Activated CD8-positive, alpha-beta T cell treated with anti-CD3 and anti-CD28 coated beads for 36 hours (primary cell): ENCODE data around the gene PCDH12. TPM values are rescaled to one million over a fixed set of nuclear protein-coding genes. Genes with fewer than 3 reads are reported as not detected.

Experiments used
- ATAC-seq: fragments of 200-7000 bp; cut with Tn5 transposase; one replicate; pipeline ENCODE4 v1.10.0; 2021; ENCODE audit warnings: mild to moderate bottlenecking, moderate library complexity
- CTCF ChIA-PET: fragments of 350-600 bp; sonication (Branson Sonifier 250); formaldehyde crosslinking; loops from one replicate; lab custom pipeline; 2021; ENCODE audit warnings: antibody characterized with exemption; lab: Charles Lee
- POLR2A ChIA-PET: fragments of 350-600 bp; sonication (Branson Sonifier 250); formaldehyde crosslinking; loops from one replicate; lab custom pipeline; 2021; ENCODE audit warnings: antibody characterized with exemption; lab: Charles Lee
- DNase-seq: peaks from one replicate; pipeline ENCODE4 v3.0.0-alpha.2; 2020
- H3K27ac Mint-ChIP-seq: one replicate; pipeline ENCODE4 v1.8.0; 2021; ENCODE audit warnings: mild to moderate bottlenecking, mixed read lengths
- H3K27me3 Mint-ChIP-seq: one replicate; pipeline ENCODE4 v1.8.0; 2021; ENCODE audit warnings: mixed read lengths
- H3K36me3 Mint-ChIP-seq: one replicate; pipeline ENCODE4 v1.8.0; 2021; ENCODE audit warnings: low read depth, mixed read lengths
- H3K4me1 Mint-ChIP-seq: one replicate; pipeline ENCODE4 v1.8.0; 2021; ENCODE audit warnings: low read depth, mixed read lengths
- H3K4me3 Mint-ChIP-seq: one replicate; pipeline ENCODE4 v1.8.0; 2021; ENCODE audit warnings: mild to moderate bottlenecking, moderate library complexity, mixed read lengths
- H3K9me3 Mint-ChIP-seq: one replicate; pipeline ENCODE4 v1.8.0; 2021; ENCODE audit warnings: mixed read lengths
- CTCF ChIP-seq: fragments of 200-600 bp; IDR thresholded peaks from one replicate; pipeline ENCODE4 v1.8.0; 2022; ENCODE audit warnings: antibody characterized with exemption, mild to moderate bottlenecking
- intact Hi-C: fragments of 100-400 bp; cut with micrococcal nuclease; formaldehyde crosslinking; loops from one replicate; pipeline ENCODE4 v1.10.0; 2022
- total RNA-seq, 2 experiments: library from RNA; stranded (reverse); gene quantifications; one replicate each; pipeline ENCODE4 v1.2.3, GENCODE V29; 2021

PCDH12 gene
- total RNA-seq, 2 experiments from 2014 or later, result 0.31 to 0.61 TPM

GRCh38 chr5:141952020-141952419, 6.0 kb downstream of the PCDH12 start:
- Mint-ChIP-seq H3K9me3 (no peaks in the 10 kb centered on the region), H3K27ac (no peak overlapping the region)
- POLR2A ChIA-PET, result interaction anchor here (1.0 kb wide), 1 partner anchor 9 kb away, joined by 3 read pairs; no protein-coding TSS in a partner anchor

GRCh38 chr5:141951332-141951781, 6.6 kb downstream of the PCDH12 start:
- no peaks in the 10 kb centered on the region for H3K9me3 Mint-ChIP-seq
- H3K27me3 Mint-ChIP-seq, result no peaks in the 10 kb centered on the region

More at GRCh38 chr5:141952020-141952419, 6.0 kb downstream of the PCDH12 start:
- TF ChIP-seq CTCF, result no peak
- ATAC-seq (no peak), DNase-seq (no peak)
- H3K36me3 Mint-ChIP-seq, result no peaks in the 10 kb centered on the region
- H3K27me3 Mint-ChIP-seq, result no peaks in the 10 kb centered on the region
- H3K4me3 Mint-ChIP-seq, result no peak overlapping the region
- CTCF ChIA-PET, result interaction anchor here (1.1 to 3.3 kb wide), 2 partner anchors 9 to 17 kb away, joined by 3 to 25 read pairs; no protein-coding TSS in a partner anchor
- peaks cover 9% of the 10 kb centered on the region for H3K4me1 Mint-ChIP-seq
- intact Hi-C loops, result loop anchor here (5.0 kb wide), 1 partner anchor 35 kb away; no protein-coding TSS in a partner anchor

GRCh38 chr5:141950207-141951005, 7.6 kb downstream of the PCDH12 start:
- CTCF ChIA-PET, result interaction anchor here (0.7 to 3.3 kb wide), 8 partner anchors 8 to 258 kb away, joined by 3 to 25 read pairs (median 5); partner anchors contain the start of gene RNF14
- intact Hi-C loops, result loop anchor here (5.0 kb wide), 1 partner anchor 33 kb away; no protein-coding TSS in a partner anchor
- DNase-seq (no peak), ATAC-seq (no peak)
- peaks cover 9% of the 10 kb centered on the region for H3K4me1 Mint-ChIP-seq
- H3K36me3 Mint-ChIP-seq, result no peaks in the 10 kb centered on the region
- H3K27ac Mint-ChIP-seq, result no peak overlapping the region
- no peak for TF ChIP-seq CTCF
- POLR2A ChIA-PET, result interaction anchor here (2.4 kb wide), 1 partner anchor 10 kb away, joined by 6 read pairs; no protein-coding TSS in a partner anchor
- no peaks in the 10 kb centered on the region for H3K9me3 Mint-ChIP-seq
- H3K4me3 Mint-ChIP-seq, result no peak overlapping the region
- no peaks in the 10 kb centered on the region for H3K27me3 Mint-ChIP-seq

More at GRCh38 chr5:141951332-141951781, 6.6 kb downstream of the PCDH12 start:
- POLR2A ChIA-PET, result interaction anchor here (1.0 to 2.4 kb wide), 2 partner anchors 9 to 10 kb away, joined by 3 to 6 read pairs; no protein-coding TSS in a partner anchor
- H3K36me3 Mint-ChIP-seq, result no peaks in the 10 kb centered on the region
- peak; percentile 96 for ATAC-seq
- DNase-seq, result peak; percentile 55
- H3K4me3 Mint-ChIP-seq, result no peak overlapping the region
- intact Hi-C loops, result loop anchor here (5.0 kb wide), 1 partner anchor 34 kb away; no protein-coding TSS in a partner anchor
- peaks cover 9% of the 10 kb centered on the region for H3K4me1 Mint-ChIP-seq
- CTCF ChIA-PET, result interaction anchor here (0.9 to 3.3 kb wide), 6 partner anchors 9 to 137 kb away, joined by 3 to 25 read pairs (median 5); partner anchors contain the start of gene RNF14
- peak overlapping the region; percentile 37 for H3K27ac Mint-ChIP-seq
- peak; percentile 60 for TF ChIP-seq CTCF

GRCh38 chr5:141949511-141949910, 8.5 kb downstream of the PCDH12 start:
- TF ChIP-seq CTCF, result no peak
- H3K27ac Mint-ChIP-seq, result no peak overlapping the region
- no peaks in the 10 kb centered on the region for H3K36me3 Mint-ChIP-seq
- H3K27me3 Mint-ChIP-seq, result no peaks in the 10 kb centered on the region
- H3K9me3 Mint-ChIP-seq, result no peaks in the 10 kb centered on the region
- ATAC-seq (no peak), DNase-seq (no peak)
- intact Hi-C loops, result no loop called here
- H3K4me3 Mint-ChIP-seq, result no peak overlapping the region
- ChIA-PET POLR2A (interaction anchor here (0.8 to 2.4 kb wide), 2 partner anchors 11 to 21 kb away, joined by 3 to 6 read pairs; no protein-coding TSS in a partner anchor), CTCF (interaction anchor here (11.0 kb wide), 1 partner anchor 11 kb away, joined by 92 read pairs; no protein-coding TSS in a partner anchor)
- H3K4me1 Mint-ChIP-seq, result peaks cover 9% of the 10 kb centered on the region
